GM21390 (cell line): ENCODE measurements around the gene FOXP1.

Experiments
- ATAC-seq: cut with Tn5 transposase; IDR thresholded peaks from one replicate; pipeline ENCODE4 v1.9.1; 2021; ENCODE audit not compliant: unreplicated experiment

FOXP1 gene

DNA sequence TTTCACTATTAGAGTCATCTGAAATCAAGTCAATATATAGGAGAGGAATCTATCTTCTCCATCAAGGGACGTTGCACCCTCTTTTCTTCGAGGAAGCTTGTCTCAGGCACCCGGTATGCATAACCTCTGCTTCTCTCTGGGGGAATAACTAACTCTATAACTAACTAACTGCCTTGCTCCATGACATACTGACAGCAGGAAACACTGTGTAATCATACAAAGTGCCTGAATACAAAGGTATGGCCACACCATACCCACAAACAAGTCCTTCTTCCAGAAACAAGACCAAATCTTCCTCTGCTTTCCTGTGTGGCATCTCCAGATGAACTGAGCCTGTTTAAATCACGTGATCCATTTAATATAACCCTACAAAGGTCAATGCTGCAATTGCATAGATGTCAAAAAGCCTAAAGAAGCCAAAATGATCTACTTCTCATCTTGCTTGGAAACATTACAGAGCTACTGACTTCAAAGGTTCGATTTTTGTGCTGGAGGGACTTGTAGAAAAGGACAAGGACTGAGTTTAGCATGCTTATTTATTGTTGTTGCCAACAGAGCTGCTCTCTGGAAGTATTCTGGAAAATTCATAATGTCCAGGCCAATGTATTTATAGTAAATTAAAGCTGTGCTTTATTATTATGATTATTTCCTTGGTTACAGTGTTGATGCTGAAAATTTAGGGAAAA is 380.5 kb downstream of the FOXP1 start:
- no peak for ATAC-seq

DNA sequence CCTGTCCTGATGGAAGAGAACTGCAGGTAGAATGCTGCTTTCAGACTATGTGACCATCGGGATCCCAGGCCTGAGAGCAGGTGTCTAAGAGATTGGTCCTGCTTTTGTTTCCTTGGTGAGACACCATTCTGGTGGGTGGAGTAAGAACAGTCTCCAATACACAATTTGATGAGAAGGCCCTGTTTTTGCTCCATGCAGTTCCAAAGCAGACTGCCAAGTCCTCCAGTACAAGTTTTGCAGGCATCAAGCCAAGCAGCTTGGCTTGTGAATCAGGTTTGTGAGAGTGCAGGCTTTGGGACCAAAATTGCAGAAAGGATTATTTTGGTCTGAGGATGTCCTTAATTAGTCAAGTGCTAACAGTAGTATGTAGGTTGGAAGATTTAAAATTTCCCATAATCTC is 381.6 kb downstream of the FOXP1 start:
- no peak for ATAC-seq

GRCh38 chr3:71197841-71198565 is 385.5 kb downstream of the FOXP1 start:
- ATAC-seq: no peak

- ATAC-seq: no peak
These were observed 388.0 kb downstream of the FOXP1 start for GRCh38 chr3:71195492-71195891.

GRCh38 chr3:71194785-71195184 is 388.7 kb downstream of the FOXP1 start:
- no peak for ATAC-seq

DNA sequence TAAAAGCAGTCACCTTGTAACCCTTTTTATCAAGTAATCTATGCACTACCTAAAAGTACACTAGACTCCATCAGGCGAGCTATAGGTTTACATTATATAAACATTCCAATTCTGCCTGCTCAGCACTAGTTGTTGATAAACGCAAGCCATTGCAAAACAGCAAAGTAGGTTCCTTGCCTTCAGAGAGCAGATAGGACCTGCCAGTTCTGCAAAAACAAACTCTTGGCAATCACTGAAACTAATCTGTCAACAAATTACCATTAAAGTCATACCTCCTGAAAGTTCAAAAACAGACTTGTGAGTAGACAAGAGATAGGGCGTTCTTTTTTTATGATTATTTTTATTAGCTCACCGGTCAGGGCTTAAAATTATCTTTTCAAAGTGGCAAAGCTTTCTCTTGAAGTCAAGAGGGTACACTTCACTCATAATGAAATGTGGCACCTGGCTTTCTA is 392.5 kb downstream of the FOXP1 start:
- no peak for ATAC-seq

- ATAC-seq: no peak
These were observed 394.0 kb downstream of the FOXP1 start for GRCh38 chr3:71189480-71189879.

DNA sequence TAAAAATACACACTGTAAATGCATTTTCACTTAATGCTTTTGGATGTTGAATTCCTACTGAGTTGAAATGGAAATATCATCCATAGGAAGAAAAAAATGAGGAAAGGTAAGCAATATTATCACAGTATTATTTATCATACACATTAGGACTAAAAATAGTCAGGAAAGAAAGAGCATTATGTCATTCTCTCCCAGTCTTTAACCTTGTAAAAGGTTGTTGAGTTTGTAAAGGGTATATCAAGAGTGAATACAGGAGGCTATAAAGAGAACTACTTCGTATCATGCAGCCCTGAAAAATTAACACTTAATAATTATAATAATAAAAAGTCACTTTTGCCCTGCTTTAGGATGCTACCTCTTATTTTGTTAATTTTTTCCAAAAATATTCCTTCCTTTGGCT is 395.8 kb downstream of the FOXP1 start:
- ATAC-seq: no peak

DNA sequence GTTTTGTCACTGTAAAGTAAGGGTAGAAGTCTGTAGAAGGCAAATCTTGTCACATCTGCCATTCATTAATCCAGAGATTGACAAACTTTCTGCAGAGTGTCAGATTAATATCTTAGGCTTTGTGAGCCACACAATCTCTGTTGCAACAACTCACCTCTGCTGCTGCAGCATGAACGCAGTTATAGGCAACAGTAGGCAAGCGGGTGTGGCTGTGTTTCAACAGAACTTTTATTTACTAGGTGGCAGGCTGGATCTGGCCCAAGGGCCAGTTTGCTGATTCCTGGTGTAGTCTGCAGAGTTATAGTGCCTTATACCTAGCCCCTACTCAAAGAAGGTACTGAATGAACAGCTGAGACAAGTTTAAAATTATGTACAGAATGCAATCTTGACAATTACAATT is 396.7 kb downstream of the FOXP1 start:
- no peak for ATAC-seq

DNA sequence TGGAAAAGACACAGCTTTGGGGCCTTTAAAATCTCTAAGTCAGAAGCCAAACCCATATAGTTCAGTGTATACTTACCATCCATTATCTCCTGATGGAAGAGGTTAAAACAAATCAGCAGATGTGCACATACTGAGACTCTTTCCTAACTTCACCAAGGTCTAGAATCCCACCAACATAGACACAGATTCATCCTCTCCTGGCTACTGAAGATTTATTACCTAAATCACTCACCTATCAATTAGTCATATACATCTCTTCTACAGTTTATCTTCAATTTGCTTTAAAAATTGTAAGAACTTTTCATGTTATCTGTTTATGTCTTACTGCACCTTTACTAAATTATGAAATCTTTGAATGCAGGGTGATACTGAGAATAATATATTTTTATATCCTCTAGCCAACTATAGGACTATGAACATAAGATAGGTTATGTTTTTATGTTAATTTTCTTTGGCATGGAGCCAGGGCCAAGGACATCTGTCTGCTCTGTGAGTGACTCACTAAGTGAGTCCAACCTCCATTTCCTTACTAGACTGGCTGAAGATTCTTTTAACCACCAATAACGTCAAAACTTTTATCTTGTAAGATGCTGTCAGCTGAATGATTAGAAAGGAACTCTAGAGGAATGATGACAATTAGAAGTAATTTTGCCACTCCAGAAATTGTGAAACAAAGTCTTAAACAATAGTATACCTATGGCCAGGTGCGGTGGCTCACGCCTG is 397.6 kb downstream of the FOXP1 start:
- ATAC-seq: no peak

GRCh38 chr3:71184252-71184651 is 399.3 kb downstream of the FOXP1 start:
- no peak for ATAC-seq

- ATAC-seq: no peak
These were observed 400.0 kb downstream of the FOXP1 start for GRCh38 chr3:71183549-71183948.

DNA sequence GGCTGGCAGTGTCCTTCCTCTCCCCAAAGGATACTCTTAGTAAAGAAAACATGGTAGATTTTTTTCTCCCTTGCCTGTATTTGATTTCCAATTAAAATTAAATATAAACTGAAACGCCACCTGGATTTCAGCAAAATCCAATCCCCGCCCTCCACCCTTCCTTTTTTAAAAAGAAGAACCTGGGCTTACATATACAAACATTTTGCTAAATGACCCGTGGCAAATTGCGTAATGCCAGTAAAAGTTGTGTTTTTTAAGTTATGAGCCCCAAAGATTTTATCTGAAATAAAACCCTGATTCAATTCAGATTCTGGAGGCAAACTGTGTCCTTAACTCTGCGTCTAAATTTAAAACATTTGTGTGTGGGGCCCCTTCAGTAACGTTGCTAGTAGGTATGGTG is 403.0 kb downstream of the FOXP1 start:
- no peak for ATAC-seq

DNA sequence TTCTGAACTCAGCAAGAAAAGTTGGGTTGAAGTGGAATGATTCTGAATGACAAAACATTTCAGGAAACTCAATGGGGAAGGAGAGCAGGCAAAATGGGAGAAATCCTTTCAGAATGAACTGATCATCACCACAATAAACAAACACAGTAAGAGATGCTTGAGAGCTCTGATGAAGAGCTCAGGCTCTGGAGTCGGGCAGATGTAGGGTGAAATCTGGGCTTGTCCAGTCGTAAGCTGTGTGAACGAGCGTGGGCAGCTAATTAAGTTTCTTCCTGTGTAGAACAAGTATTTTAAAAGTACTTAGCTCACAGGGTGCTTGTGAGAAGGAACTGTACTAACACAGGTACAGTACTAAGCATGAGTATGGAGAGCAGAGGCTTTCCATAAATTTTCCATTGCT is 406.2 kb downstream of the FOXP1 start:
- ATAC-seq: no peak

DNA sequence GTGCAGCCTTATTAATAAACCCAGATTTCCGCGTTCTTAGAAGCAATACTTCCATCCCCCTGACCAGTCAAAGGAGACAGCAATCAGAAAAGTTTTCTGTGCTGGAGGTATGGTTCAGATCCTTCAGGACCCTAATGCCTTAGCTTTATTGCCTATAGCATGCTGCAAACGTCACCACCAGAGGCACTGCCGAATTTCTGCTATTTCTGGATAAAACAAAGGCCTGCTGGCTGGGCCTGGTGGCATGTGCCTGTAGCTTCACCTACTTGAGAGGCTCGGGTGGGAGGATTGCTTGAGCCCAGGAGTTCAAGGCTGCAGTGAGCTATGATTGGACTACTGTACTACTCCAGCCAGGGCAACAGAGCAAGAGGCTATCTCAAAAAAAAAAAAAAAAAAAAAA is 407.2 kb downstream of the FOXP1 start:
- ATAC-seq: no peak

DNA sequence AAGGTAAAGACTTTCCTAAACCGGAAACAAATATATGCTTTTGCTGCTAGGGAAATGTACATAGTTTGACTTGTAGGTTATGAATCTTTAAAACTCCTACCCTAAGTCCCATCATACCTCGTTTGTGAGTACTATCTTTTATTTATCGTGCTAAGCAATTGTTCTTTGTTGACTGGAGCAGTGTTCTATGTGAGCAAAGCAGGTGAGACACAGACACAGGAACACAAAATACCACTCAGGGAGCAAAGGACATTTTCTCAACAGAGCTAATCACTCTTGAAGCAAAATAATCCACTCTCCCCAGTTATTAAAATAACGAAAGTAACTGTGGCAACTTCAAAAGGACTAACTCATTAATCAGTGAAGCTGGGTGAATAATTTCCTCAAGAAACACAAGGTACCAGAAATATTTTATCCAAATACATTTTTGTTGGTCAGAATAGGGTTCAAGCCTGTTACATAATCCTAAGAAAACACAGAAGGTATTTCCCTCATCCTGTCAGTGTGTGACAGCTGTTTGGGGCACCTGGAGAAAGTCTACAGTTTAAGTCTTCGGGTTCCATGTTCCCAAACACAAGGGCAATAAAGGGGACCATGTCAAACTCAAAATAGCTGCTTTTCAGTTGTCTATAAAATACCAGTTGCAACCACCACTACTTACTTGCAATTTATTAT is 407.7 kb downstream of the FOXP1 start:
- no peak for ATAC-seq

DNA sequence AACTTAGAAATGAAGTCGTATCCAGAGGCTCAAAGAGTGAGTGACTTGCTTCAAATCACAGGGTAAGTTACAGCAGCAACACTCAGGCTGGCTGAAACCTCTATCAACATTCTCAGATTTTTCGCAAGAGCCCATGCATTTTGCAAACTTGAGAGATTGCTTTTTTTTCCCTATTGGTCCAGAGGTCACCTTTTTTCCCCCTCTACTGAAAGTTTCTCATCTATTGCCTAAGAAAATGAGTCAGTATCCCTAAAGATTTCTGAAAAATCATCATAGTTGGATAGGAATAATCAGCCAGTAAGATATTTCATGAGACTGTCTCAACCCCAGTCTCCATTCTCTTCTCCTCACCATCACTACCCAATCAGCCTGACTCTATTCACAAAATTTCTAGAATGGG is 410.6 kb downstream of the FOXP1 start:
- no peak for ATAC-seq

DNA sequence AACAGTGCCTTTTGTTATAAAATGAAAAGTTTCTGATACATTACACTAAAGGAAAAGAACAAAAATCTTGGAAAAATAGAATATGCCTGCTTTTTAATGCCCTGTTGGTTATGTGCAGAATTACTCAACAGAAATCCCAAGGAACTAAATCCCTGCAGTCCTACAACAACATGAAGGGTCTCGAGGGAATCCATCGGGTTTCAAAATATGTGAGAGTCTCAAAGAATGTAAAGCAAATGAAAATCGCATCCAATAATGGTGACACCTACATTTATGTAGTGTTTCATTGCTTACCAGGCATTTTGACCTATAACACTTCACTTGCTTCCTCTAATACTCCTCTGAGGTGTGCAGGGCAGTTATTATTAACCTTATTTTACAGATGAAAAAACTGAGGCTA is 411.3 kb downstream of the FOXP1 start:
- no peak for ATAC-seq

DNA sequence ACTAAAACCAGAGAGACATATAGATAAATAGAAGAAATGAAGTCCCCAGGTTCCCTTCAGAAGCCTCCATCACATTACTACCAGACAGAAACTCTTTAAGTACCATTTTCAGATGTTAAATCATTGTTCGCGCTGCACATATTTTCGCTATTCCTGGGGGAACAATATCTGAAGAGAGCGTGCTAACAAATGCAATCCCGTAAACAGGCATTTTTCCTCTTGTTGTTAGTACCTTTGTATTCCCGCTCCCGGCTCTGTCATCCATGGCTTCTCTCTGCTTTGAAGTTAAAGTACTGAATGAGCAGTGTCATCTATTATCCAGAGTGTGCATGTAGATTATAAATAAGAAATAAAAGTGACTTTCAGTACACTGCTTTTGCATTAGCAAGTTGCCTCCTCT is 412.3 kb downstream of the FOXP1 start:
- ATAC-seq: no peak

GRCh38 chr3:71168880-71169411 is 414.6 kb downstream of the FOXP1 start:
- no peak for ATAC-seq

- no peak for ATAC-seq
These were observed 415.3 kb downstream of the FOXP1 start for GRCh38 chr3:71168121-71168721.
